GM12892 (cell line): Measurements from ENCODE around the gene HGFAC.

Experiments used
- POLR2A ChIP-seq: IDR thresholded peaks from 2 replicates; pipeline ENCODE4 v1.6.1; 2011; ENCODE audit warnings: low read depth, low read length, control low read depth
- POLR2AphosphoS5 ChIP-seq: IDR thresholded peaks from 2 replicates; pipeline ENCODE4 v1.6.1; 2011; ENCODE audit warnings: low read depth, low read length, control low read depth

DNA sequence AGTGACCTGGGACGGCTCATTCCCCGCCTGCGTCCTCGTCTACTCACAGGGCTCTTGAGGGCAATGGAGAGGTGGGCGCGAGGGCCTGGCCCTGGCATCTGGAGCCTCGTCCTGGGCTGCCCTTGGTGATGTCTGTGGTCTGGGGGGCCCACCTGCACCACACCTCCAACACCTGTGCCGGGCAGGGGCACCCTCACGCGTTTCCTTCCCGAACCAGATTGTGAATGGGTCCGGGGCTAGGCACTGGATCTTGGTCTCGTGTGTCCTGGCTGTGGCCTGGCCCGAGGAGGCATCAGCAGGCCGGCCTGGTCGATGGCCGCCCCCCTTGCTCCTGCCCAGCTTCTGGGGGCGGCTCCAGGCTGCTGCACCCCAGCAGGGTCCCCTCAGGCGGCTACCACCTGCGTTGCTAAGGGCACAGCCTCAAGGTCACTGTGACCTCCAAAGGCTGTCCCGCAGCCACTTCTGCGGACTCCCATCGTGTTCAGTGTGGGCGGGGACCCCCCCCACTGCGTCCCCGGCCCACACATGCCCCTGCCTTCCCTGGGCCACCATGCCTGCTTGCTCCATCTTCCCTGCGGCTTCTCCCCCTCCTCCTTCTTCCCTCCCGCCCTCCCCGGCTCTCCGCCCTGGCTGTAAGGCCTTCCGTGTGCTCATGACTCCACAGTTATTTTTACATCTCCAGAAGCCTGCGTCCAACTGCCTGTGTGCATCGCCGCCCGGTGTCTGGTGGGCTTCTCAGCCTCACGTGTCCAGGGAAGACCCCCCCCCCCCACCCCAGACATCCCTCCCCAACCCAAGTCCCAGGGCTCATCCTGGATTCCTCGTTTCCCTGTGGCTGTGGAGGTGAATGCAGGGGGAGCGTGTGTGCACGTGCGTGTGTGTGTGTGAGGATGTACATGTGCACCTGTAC, 25.2 kb downstream of the HGFAC start:
- TF ChIP-seq POLR2AphosphoS5 = no peak
- TF ChIP-seq POLR2A = no peak
